Measurements from ENCODE around the gene KIF16B. TPM values are rescaled to one million over a fixed set of nuclear protein-coding genes. Genes with fewer than 3 reads are reported as not detected.

The KIF16B gene
- total RNA-seq, 6 donors from 2014 or later, result 18.4 to 114 (median 26.3) TPM

- Histone ChIP-seq H3K27me3 (no peaks in the 10 kb centered on the region), H3K27ac (no peak overlapping the region), H3K9me3 (no peaks in the 10 kb centered on the region), H3K4me3 (no peak overlapping the region), H3K4me1 (no peaks in the 10 kb centered on the region), H3K36me3 (no peaks in the 10 kb centered on the region)
- TF ChIP-seq CTCF (IDR thresholded peaks at IDR 0.05) (no peak), EP300 (IDR thresholded peaks at IDR 0.05) (no peak)
- ATAC-seq (ENCODE audit: low FRiP score in 2 of 2) (no peak), DNase-seq (no peak)
- WGBS, 2 donors, result 94 to 96% methylated on average over 1 of the region's 1 CpG
Measured at GRCh38 chr20:16595376-16595775, 22.1 kb upstream of the KIF16B start.

GRCh38 chr20:16590041-16590633 lies 16.9 kb upstream of the KIF16B start:
- H3K4me3 ChIP-seq, result no peak overlapping the region

GRCh38 chr20:16589623-16590022 lies 16.4 kb upstream of the KIF16B start:
- Histone ChIP-seq H3K9me3 (no peaks in the 10 kb centered on the region), H3K4me1 (no peaks in the 10 kb centered on the region), H3K36me3 (no peaks in the 10 kb centered on the region), H3K27me3 (no peaks in the 10 kb centered on the region), H3K4me3 (no peak overlapping the region), H3K27ac (no peak overlapping the region)
- 79 to 84% methylated on average over 9 of the region's 9 CpGs for WGBS, 2 donors
- no peak for TF ChIP-seq POLR2AphosphoS5 (IDR thresholded peaks at IDR 0.05)
- TF ChIP-seq EP300 (IDR thresholded peaks at IDR 0.05), result no peak
- TF ChIP-seq CTCF (IDR thresholded peaks at IDR 0.05), result no peak
- no peak for TF ChIP-seq POLR2A (IDR thresholded peaks at IDR 0.05)
- DNase-seq, result no peak
- no peak for ATAC-seq (ENCODE audit: low FRiP score in 2 of 2)

More at GRCh38 chr20:16590041-16590633, 16.9 kb upstream of the KIF16B start:
- ATAC-seq (ENCODE audit: low FRiP score in 2 of 2) (no peak), DNase-seq (no peak)
- TF ChIP-seq POLR2A (IDR thresholded peaks at IDR 0.05) (no peak), CTCF (IDR thresholded peaks at IDR 0.05) (no peak), EP300 (IDR thresholded peaks at IDR 0.05) (no peak), POLR2AphosphoS5 (IDR thresholded peaks at IDR 0.05) (no peak)
- WGBS, 2 donors, result 54 to 65% methylated on average over 7 of the region's 7 CpGs
- Histone ChIP-seq H3K36me3 (no peaks in the 10 kb centered on the region), H3K27ac (no peak overlapping the region), H3K4me1 (no peaks in the 10 kb centered on the region), H3K9me3 (no peaks in the 10 kb centered on the region), H3K27me3 (no peaks in the 10 kb centered on the region)

DNA sequence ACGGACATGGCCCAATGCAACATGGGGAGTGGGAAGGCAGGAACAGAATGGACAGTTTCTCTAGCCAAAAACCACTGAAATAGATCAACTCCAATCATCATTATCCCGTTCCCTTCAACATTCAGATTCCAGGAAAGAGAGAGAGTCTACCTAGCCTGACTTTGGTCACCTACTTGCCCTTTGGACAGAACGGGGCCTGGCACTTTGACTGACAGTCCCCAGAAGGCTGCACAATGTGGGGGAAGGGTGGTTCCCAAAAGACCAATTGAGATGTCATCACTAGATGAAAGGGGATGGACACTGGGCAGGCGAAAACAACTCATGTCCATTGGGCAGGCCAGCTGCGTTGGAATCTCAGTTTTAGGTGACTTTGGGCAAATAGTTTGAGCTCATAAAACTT lies 15.0 kb upstream of the KIF16B start:
- no peak for ATAC-seq (ENCODE audit: low FRiP score in 2 of 2)
- Histone ChIP-seq H3K36me3 (no peaks in the 10 kb centered on the region), H3K4me1 (no peaks in the 10 kb centered on the region), H3K27ac (no peak overlapping the region), H3K9me3 (no peaks in the 10 kb centered on the region), H3K27me3 (no peaks in the 10 kb centered on the region), H3K4me3 (no peak overlapping the region)
- TF ChIP-seq EP300 (IDR thresholded peaks at IDR 0.05), result no peak
- TF ChIP-seq CTCF (IDR thresholded peaks at IDR 0.05), result no peak
- no peak for TF ChIP-seq POLR2AphosphoS5 (IDR thresholded peaks at IDR 0.05)
- no peak for TF ChIP-seq POLR2A (IDR thresholded peaks at IDR 0.05)
- DNase-seq, result no peak
- 85 to 89% methylated on average over 5 of the region's 5 CpGs for WGBS, 2 donors

DNA sequence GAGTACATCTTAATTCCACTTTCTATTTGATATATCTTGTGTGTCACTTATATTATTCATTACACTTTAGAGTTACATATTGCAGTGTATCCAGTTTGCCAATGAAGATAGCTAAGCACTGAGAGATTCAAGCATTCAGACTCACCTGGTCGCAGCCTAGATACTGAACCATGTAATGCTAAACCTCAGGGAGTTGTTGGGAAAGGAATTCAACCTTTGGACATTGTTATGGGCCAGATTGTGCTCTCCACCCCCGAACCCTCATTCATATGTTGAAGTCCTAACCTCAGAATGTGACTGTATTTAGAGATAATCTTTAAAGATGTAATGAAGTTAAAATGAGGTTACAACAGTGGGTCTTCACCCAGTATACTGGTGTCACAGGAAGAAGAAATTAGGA lies 13.8 kb upstream of the KIF16B start:
- ATAC-seq (ENCODE audit: low FRiP score in 2 of 2), result no peak
- H3K4me3 ChIP-seq, result no peak overlapping the region
- no peaks in the 10 kb centered on the region for H3K27me3 ChIP-seq
- H3K9me3 ChIP-seq, result no peaks in the 10 kb centered on the region
- TF ChIP-seq POLR2AphosphoS5 (IDR thresholded peaks at IDR 0.05) (no peak), CTCF (IDR thresholded peaks at IDR 0.05) (no peak), POLR2A (IDR thresholded peaks at IDR 0.05) (no peak), EP300 (IDR thresholded peaks at IDR 0.05) (no peak)
- WGBS, 2 donors, result 83 to 85% methylated on average over 2 of the region's 2 CpGs
- H3K27ac ChIP-seq, result no peak overlapping the region
- H3K36me3 ChIP-seq, result no peaks in the 10 kb centered on the region
- no peaks in the 10 kb centered on the region for H3K4me1 ChIP-seq
- no peak for DNase-seq
